RWPE1 (cell line): ENCODE results near the gene PAFAH2.
"Not testable (repeated sequence)": the region's sequence is repeated elsewhere in the genome, so short reads cannot be mapped to it uniquely, and the experiment has no call there.

ENCODE experiments used
- CTCF ChIA-PET: fragments of 350-600 bp; sonication (Branson Sonifier 250); formaldehyde crosslinking; extraction: SDS; loops from one replicate; lab custom pipeline; 2021; lab: Yijun Ruan, JAX
- POLR2A ChIA-PET: fragments of 400-600 bp; formaldehyde crosslinking; extraction: SDS; loops from one replicate; lab custom pipeline; 2020; ENCODE audit warnings: antibody characterized with exemption; ENCODE audit not compliant: low non-redundant PET; lab: Yijun Ruan, JAX
- DNase-seq: peaks from one replicate; pipeline ENCODE4 v3.0.0; 2012; ENCODE audit warnings: low spot score
- H3K27ac ChIP-seq: fragments of 450-650 bp; 2 replicates; pipeline ENCODE4 v1.5.1; 2017
- CTCF ChIP-seq: fragments of 450-650 bp; conservative IDR thresholded peaks from 2 replicates; pipeline ENCODE4 v1.5.1; 2017; ENCODE audit warnings: low read depth, mild to moderate bottlenecking

Gene PAFAH2

DNA sequence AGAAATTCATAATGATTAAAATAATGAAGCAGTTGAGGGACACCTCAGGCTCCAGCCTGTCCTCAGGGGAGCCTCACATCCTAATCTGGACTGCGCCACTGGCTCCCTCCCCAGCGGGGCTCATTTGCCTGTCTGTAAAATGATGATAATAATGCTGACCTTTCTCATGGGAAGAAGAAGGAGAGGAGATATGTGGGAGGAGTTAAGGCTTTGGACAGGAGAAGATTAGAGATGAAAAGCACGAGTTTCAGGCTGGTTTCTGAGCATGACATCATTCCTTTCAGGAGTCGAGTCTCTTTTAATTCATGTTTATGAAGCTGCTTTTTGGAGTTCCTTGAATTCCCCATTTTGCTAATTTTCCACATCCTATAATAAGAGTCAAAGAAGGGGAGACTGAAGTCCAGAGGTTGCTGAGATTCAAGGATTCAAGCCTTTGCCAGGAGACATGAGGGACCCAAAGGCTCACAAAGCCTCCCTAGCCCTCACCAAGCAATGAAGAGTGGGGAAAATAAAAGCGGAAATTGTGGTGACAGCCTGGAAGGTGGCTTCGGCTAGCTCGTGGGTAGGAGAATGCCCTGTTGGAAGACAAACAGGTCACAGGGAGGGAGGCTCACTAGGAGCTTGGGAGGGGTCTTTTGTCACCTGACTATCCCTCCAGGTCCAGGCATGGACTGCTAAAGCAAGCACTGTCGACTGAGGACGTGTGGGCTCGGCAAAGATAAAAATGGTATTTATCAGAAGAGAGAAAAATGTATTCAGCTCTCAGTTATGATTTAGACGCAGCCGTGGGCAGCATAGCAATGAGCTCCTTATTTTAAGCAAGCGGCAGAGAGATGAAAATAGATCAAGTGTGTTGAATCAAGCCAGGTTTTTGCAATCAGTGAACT, 64.1 kb downstream of the PAFAH2 start:
- ChIA-PET CTCF (no interaction called here), POLR2A (no interaction called here)
- TF ChIP-seq CTCF = no peak
- DNase-seq = no peak
- H3K27ac ChIP-seq = no peak overlapping the region

DNA sequence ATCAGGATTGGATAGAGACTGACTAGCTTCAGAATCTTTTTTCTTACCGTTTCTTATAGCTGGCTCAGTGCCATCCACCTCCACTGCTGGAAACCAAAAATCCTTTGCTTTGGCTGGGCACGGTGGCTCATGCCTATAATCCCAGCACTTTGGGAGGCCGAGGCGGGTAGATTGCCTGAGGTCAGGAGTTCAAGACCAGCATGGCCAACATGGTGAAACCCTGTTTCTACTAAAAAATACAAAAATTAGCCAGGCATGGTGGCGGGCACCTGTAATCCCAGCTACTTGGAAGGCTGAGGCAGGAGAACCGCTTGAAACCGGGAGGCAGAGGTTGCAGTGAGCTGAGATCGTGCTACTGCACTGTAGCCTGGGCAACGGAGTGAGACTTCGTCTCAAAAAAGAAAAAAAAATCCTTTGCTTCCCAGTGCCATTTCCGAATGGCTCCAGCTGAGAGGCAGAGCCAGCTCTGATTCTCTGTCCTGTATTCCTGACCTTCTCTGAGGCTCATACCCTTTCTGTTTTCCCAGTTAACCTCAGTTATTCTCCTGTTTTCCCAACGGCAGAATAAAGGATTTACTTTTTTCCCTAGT, 65.0 kb downstream of the PAFAH2 start:
- H3K27ac ChIP-seq, DNase-seq, POLR2A ChIA-PET, CTCF ChIA-PET: not testable (repeated sequence)

GRCh38 chr1:25932321-25932720, 65.5 kb downstream of the PAFAH2 start:
- DNase-seq = no peak
- no peak overlapping the region for H3K27ac ChIP-seq
- CTCF ChIA-PET = no interaction called here
- TF ChIP-seq CTCF = no peak
- POLR2A ChIA-PET = no interaction called here

DNA sequence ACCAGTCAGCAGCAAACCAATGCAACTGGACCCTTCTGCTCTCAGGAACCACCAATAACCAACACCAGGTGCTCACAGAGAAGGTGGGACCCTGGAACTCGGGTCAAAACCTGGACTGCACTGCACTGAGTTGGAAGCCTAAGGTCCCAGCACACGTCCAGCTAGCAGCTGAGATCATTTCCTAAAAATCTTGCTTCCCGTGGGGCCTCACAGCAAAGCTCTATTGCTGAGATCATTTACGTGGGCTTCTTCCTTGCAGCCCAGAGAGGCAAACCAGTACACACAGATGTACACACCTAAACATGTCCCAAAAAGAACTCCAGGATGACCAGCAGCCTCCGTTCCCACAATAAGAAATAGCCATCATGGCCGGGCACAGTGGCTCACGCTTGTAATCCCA, 68.8 kb downstream of the PAFAH2 start:
- ChIA-PET CTCF (no interaction called here), POLR2A (no interaction called here)
- H3K27ac ChIP-seq = no peak overlapping the region
- no peak for TF ChIP-seq CTCF
- no peak for DNase-seq

- ChIA-PET CTCF (interaction anchor here (0.6 kb wide), 1 partner anchor 102 kb away, joined by 3 read pairs; no protein-coding TSS in a partner anchor), POLR2A (no interaction called here)
- no peak for TF ChIP-seq CTCF
- no peak overlapping the region for H3K27ac ChIP-seq
- no peak for DNase-seq
Measured at GRCh38 chr1:25927521-25928265, 70.2 kb downstream of the PAFAH2 start.

GRCh38 chr1:25926731-25927496, 70.9 kb downstream of the PAFAH2 start:
- ChIA-PET CTCF (no interaction called here), POLR2A (no interaction called here)
- TF ChIP-seq CTCF = no peak
- DNase-seq = no peak
- no peak overlapping the region for H3K27ac ChIP-seq
